ENCODE measurements around the gene EEF1AKMT3. TPM values are rescaled to one million over a fixed set of nuclear protein-coding genes. Genes with fewer than 3 reads are reported as not detected.

Gene EEF1AKMT3
- total RNA-seq, 1 donor from 2014 or later, result 1.6 TPM

GRCh38 chr12:57745485-57745881 lies 26.9 kb upstream of the EEF1AKMT3 start:
- intact Hi-C loops (cut with micrococcal nuclease), result no loop called here
- ATAC-seq, result peak; percentile 2
- no peak for DNase-seq

DNA sequence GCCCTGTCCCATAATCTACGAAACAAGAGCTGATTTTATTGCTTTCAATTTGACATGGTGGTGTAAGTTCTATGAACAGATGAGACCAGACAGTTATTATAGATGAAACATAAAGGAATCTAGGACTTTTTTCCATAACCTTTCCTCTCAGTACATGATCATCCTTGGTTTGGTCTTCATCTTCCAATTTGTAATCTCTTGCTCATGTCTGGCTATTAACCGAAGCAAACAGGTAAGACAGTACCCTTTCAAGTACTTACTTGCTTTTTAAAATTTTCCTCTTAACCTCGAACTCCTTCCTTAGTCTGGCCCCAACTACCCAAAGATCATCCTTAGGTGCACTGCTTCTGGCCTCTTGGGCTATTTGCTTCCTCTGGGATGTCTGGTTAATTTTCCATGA lies 26.4 kb upstream of the EEF1AKMT3 start:
- DNase-seq, result no peak
- intact Hi-C loops (cut with micrococcal nuclease), result no loop called here
- ATAC-seq, result no peak

GRCh38 chr12:57749061-57749460 lies 23.4 kb upstream of the EEF1AKMT3 start:
- intact Hi-C loops (cut with micrococcal nuclease), result no loop called here
- DNase-seq (no peak), ATAC-seq (no peak)

DNA sequence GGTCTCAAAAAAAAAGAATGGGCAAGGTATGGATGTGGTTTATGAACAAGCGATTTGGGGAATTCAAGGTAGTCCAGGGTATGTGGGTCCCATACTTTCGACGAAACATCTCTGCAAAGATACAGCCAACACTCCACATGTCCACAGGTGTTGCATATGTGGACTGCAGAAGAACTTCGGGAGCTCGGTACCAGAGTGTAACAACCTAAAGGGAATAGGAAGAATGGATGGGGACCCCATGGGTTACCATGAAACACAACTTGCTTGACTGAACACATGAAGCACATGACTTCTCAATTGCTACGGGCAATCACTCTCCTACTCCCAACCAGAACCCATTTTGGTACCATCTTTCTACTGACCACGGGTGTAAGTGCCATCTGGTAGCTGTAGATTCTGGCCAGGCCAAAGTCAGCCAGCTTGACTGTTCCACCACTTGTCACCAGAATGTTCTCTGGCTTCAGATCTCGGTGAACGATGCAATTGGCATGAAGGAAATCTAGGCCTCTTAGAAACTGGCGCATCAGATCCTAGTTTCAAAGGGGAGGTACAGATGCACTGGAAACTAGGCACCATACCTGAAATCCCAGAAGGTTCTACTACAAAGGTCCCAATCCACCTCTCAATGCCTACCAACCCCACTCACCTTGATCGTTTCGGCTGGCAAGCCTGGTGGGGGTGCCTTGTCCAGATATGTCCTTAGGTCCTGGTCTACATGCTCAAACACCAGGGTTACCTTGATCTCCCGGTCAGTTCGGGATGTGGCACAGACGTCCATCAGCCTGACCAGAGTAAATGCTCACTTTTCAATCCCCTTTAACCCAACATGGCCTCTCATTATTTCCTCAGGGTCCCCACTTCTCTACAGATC lies 21.6 kb upstream of the EEF1AKMT3 start:
- ATAC-seq, result no peak
- no peak for DNase-seq
- intact Hi-C loops (cut with micrococcal nuclease), result no loop called here

DNA sequence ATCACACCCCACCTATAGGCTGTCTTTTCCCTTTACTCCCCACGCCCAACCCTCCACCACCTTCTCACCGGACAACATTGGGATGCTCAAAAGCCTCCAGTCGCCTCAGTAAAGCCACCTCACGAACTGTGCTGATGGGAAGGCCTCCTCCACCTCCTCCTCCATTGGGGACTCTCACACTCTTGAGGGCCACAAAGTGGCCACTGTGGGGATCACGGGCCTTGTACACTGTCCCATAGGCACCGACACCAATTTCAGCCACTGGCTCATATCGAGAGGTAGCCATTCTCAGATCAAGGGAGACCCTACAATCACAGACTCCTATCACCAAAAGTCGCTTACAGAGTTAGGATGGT lies 21.0 kb upstream of the EEF1AKMT3 start:
- DNase-seq (no peak), ATAC-seq (no peak)
- intact Hi-C loops (cut with micrococcal nuclease), result no loop called here

DNA sequence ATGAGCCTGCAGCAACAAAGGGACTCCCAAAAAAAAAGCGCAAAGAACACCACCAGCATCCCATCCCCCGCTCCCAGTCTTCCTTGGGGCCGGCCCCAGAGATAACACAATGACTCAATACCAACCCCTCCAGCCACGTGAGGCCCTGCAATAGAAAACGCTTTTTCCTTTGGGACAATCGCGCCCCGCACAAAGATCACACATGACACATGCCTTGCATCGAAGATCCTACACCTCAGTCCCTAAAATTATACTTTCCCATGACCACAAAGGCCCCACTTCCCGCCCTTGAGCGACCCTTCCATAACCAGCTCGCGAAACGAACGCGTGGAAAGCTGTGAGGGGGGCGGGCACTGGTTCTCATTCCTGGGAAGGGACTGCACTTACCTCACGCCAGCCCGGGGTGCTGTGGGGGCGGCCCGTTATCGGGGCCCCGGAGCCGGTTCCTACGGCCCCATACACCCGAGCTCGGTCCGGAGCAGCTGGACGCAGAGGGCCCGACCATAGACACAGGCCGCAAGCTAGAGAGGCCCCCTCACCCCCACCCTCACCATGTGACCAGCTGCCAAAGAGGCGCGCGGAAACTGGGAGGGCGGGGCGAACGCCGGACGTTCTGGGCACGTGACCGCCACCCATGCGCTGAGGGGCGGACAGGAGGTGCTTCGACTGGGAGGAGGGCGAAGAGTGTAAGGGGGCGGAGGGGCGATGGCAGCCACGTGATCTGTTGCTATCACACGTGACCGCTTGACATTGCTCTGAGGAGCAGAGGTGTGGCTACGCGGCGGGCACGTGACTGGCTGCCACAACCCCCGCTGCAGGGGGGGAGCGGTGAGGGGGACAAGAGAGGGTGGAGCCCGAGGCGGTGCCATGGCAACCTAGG lies 20.4 kb upstream of the EEF1AKMT3 start, which contains the start of gene CDK4:
CDK4 (minus strand) TSS at position 523 of the 880 bp plus-strand sequence. CDS start 593 bp downstream, outside the sequence.
- peak; percentile 89 for ATAC-seq

GRCh38 chr12:57752668-57753000 lies 19.8 kb upstream of the EEF1AKMT3 start:
- DNase-seq (no peak), ATAC-seq (no peak)
- intact Hi-C loops (cut with micrococcal nuclease), result no loop called here

More for the DNA sequence above, 20.4 kb upstream of the EEF1AKMT3 start, which contains the start of gene CDK4:
- intact Hi-C loops (cut with micrococcal nuclease), result no loop called here
- peak; percentile 99 for DNase-seq

GRCh38 chr12:57753756-57754337 lies 18.6 kb upstream of the EEF1AKMT3 start:
- ATAC-seq (no peak), DNase-seq (no peak)
- intact Hi-C loops (cut with micrococcal nuclease), result no loop called here

DNA sequence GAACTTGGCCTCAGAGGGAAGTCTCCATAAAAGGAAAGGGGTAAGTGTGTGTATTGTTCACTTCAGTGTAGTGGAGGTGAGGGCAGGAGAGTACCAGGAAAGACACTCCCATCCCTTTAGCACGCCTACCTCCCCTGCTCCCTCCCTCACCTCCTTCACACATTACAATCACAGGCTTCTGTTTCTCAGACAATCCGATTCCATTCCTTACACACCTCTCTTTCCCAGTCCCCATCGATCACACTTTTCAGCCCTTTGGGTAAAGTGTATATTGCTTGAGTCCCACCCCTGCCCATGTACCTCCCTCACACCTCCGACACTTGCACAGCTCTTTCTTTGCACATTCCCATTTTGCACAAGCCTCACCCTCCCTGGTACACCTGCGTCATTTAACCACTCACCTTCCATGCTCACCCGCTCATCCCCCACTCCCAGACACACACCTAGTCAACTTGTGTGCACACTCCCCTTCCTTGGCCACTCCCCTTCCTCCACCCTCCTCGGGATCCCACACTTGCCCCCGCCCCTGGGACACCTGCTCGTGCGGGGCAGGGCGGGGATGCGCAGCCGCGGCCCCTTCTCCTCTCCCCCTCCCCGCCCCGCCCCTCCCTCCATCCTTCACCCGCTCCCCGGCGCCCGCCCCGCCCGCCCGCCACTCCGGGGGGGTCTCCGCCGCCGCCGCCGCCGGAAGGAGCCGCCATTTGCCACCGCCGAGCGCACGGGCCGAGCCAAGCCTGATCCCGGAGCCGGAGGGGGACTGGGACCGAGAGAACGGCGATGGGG lies 17.8 kb upstream of the EEF1AKMT3 start, which contains the start of gene MARCHF9:
MARCHF9 (plus strand) TSS at position 693 of the 783 bp plus-strand sequence. CDS start 426 bp downstream, outside the sequence.
- peak; percentile 5 for ATAC-seq
- intact Hi-C loops (cut with micrococcal nuclease), result no loop called here
- DNase-seq, result peak; percentile 71

GRCh38 chr12:57755194-57755453 lies 17.3 kb upstream of the EEF1AKMT3 start:
- no peak for DNase-seq
- intact Hi-C loops (cut with micrococcal nuclease), result no loop called here
- no peak for ATAC-seq

- DNase-seq (peak; percentile 59), ATAC-seq (no peak)
- intact Hi-C loops (cut with micrococcal nuclease), result no loop called here
Measured at GRCh38 chr12:57755454-57756372, 16.7 kb upstream of the EEF1AKMT3 start.

- ATAC-seq (no peak), DNase-seq (peak; percentile 58)
- intact Hi-C loops (cut with micrococcal nuclease), result no loop called here
Measured at GRCh38 chr12:57756406-57757341, 15.7 kb upstream of the EEF1AKMT3 start.

DNA sequence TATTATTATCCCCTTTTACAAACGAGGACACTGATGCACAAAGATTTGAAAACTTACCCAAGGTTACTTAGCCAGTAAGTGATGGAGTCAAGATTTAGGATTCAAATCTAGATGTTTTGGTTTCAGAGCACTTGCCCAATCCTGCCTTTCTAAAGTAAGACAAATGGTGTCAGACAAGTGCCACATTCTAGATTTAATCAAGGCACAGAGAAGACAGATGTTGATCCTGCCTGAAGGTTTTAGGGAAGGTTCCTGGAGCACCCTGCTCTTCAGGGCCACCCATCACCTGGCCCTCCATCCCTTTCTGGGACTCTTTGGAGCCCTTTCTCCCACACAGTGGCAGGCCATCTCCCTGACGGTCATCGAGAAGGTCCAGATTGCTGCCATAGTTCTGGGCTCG lies 14.6 kb upstream of the EEF1AKMT3 start:
- DNase-seq, result no peak
- ATAC-seq, result no peak
- intact Hi-C loops (cut with micrococcal nuclease), result no loop called here

DNA sequence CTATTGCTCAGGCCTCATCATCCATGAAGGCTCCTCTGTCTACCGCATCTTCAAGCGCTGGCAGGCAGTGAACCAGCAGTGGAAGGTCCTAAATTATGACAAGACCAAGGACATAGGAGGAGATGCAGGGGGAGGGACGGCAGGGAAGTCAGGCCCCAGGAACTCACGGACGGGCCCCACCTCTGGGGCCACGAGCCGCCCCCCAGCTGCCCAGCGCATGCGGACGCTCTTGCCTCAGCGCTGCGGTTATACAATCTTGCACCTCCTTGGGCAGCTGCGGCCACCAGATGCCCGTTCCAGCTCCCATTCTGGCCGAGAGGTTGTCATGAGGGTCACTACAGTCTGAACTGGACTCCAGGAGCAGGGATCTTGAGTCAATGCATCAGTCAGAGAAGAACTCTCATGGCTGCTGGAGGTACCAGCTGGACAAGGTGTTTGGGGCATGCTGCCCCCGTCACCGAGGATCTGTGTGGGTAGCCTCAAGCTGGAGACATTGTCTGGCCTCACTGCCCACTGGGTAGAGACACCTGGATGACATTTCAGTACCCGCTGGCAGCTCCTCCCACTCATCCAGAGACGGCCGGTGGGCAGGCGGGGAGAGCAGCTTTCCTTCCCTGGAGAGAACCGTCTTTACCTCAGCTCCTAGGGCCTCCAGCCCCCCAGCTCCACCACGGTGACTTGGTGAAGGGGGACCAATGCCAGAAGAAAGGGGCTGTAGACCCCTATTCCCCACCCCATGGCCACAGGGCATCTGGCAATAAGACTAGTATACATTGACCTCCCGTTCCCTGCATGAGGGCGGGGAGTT lies 13.7 kb upstream of the EEF1AKMT3 start:
- intact Hi-C loops (cut with micrococcal nuclease), result no loop called here
- no peak for ATAC-seq

DNA sequence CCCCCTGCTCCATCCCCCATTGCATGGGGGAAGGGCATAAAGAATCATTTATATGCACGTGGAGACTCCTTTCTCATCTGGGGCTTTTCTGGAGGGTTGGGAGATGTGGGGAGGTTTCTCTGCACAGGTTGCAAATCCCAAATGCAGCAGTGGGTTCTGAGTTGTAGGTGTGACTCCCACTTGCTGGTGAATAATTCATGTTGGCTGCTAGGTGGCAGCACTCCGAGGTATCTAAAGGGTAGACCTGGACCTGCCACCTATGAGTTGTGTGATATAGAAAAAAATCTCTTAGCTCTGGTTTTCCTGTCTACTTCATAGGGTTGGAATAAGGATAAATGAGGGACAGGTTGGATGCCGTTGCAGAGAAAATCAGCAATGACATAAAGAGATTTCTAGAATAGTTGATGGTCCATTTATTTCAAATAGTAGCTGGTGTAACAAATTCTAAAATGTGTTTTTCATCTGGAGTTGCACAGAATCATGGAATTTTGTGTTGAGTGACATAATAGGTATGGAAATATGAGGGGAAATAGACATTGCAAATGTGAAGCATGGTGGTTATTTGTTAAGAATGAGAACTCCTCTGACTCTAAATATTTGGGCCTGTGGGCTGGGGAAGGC lies 12.9 kb upstream of the EEF1AKMT3 start:
- DNase-seq, result no peak
- intact Hi-C loops (cut with micrococcal nuclease), result no loop called here
- no peak for ATAC-seq

More for the DNA sequence above, 13.7 kb upstream of the EEF1AKMT3 start:
- no peak for DNase-seq

Data from left ventricle myocardium superior (tissue), 1 donor.